Activated B cell treated with CpG ODN at 0.5 μM for 24 hours (primary cell): ENCODE measurements around the gene MGAT4B. TPM values are rescaled to one million over a fixed set of nuclear protein-coding genes. Genes with fewer than 3 reads are reported as not detected.
A peak's percentile ranks its signal among the peaks of the same experiment; 100 is the strongest.

Source experiments
- ATAC-seq: fragments of 200-7000 bp; cut with Tn5 transposase; one replicate; pipeline ENCODE4 v1.10.0; 2021; ENCODE audit warnings: low read depth, mild to moderate bottlenecking, moderate library complexity
- CTCF ChIA-PET: fragments of 350-600 bp; sonication (Branson Sonifier 250); formaldehyde crosslinking; loops from one replicate; lab custom pipeline; 2021; ENCODE audit warnings: antibody characterized with exemption; lab: Charles Lee
- POLR2A ChIA-PET: fragments of 350-600 bp; sonication (Branson Sonifier 250); formaldehyde crosslinking; loops from one replicate; lab custom pipeline; 2021; ENCODE audit warnings: antibody characterized with exemption; lab: Charles Lee
- DNase-seq: peaks from one replicate; pipeline ENCODE4 v3.0.0; 2022
- H3K27ac Mint-ChIP-seq: one replicate; pipeline ENCODE4 v1.8.0; 2020; ENCODE audit warnings: mixed read lengths
- H3K27me3 Mint-ChIP-seq: one replicate; pipeline ENCODE4 v1.8.0; 2021; ENCODE audit warnings: mixed read lengths
- H3K36me3 Mint-ChIP-seq: one replicate; pipeline ENCODE4 v1.8.0; 2021; ENCODE audit warnings: low read depth, mixed read lengths
- H3K4me1 Mint-ChIP-seq: one replicate; pipeline ENCODE4 v1.8.0; 2021; ENCODE audit warnings: mixed read lengths
- H3K4me3 Mint-ChIP-seq: one replicate; pipeline ENCODE4 v1.8.0; 2020; ENCODE audit warnings: mild to moderate bottlenecking, mixed read lengths
- H3K9me3 Mint-ChIP-seq: one replicate; pipeline ENCODE4 v1.8.0; 2020; ENCODE audit warnings: mixed read lengths
- intact Hi-C: fragments of 100-400 bp; cut with micrococcal nuclease; formaldehyde crosslinking; loops from one replicate; pipeline ENCODE4 v1.15.1; 2024
- total RNA-seq: library from RNA; stranded (reverse); gene quantifications from 2 replicates; pipeline ENCODE4 v1.2.3, GENCODE V29; 2022
- TF ChIP-seq, protein P1 (sequence below): fragments of 200-600 bp; IDR thresholded peaks from one replicate; pipeline ENCODE4 v1.8.0; 2022; ENCODE audit warnings: antibody characterized with exemption, mild to moderate bottlenecking

The MGAT4B gene
- total RNA-seq, 1 donor from 2014 or later = 85.3 TPM

DNA sequence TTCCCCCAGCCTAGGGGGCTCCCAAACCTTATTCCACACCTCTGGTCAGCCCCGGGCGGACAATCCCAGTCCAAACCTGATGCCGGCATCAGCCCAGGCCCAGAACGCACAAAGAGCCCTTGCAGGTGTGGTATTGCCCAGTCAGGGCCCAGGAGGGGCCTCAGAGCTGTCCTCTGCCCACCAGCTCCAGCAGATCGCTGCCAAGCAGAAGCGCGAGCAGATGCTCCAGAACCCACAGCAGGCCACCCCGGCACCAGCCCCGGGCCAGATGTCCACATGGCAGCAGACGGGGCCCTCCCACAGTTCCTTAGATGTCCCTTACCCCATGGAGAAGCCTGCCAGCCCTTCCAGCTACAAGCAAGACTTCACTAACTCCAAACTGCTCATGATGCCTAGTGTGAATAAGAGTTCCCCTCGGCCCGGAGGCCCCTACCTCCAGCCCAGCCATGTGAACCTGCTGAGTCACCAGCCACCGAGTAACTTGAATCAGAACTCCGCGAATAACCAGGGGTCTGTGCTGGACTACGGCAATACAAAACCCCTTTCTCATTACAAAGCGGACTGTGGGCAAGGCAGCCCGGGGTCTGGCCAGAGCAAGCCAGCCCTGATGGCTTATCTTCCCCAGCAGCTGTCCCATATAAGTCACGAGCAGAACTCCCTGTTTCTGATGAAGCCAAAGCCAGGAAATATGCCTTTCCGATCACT, 40.5 kb downstream of the MGAT4B start:
- ATAC-seq (no peak), DNase-seq (no peak)
- Mint-ChIP-seq H3K9me3 (no peaks in the 10 kb centered on the region), H3K27me3 (no peaks in the 10 kb centered on the region), H3K27ac (no peak overlapping the region), H3K4me3 (no peak overlapping the region), H3K4me1 (peaks cover 33% of the 10 kb centered on the region), H3K36me3 (peaks cover 56% of the 10 kb centered on the region)
- intact Hi-C loops = no loop called here
- CTCF ChIA-PET = interaction anchor here (1.1 to 1.6 kb wide), 2 partner anchors 36 to 61 kb away, joined by 3 read pairs; no protein-coding TSS in a partner anchor
- POLR2A ChIA-PET = interaction anchor here (0.7 kb wide), 1 partner anchor 86 kb away, joined by 3 read pairs; no protein-coding TSS in a partner anchor
- TF ChIP-seq, protein P1, sequence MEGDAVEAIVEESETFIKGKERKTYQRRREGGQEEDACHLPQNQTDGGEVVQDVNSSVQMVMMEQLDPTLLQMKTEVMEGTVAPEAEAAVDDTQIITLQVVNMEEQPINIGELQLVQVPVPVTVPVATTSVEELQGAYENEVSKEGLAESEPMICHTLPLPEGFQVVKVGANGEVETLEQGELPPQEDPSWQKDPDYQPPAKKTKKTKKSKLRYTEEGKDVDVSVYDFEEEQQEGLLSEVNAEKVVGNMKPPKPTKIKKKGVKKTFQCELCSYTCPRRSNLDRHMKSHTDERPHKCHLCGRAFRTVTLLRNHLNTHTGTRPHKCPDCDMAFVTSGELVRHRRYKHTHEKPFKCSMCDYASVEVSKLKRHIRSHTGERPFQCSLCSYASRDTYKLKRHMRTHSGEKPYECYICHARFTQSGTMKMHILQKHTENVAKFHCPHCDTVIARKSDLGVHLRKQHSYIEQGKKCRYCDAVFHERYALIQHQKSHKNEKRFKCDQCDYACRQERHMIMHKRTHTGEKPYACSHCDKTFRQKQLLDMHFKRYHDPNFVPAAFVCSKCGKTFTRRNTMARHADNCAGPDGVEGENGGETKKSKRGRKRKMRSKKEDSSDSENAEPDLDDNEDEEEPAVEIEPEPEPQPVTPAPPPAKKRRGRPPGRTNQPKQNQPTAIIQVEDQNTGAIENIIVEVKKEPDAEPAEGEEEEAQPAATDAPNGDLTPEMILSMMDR = no peak

DNA sequence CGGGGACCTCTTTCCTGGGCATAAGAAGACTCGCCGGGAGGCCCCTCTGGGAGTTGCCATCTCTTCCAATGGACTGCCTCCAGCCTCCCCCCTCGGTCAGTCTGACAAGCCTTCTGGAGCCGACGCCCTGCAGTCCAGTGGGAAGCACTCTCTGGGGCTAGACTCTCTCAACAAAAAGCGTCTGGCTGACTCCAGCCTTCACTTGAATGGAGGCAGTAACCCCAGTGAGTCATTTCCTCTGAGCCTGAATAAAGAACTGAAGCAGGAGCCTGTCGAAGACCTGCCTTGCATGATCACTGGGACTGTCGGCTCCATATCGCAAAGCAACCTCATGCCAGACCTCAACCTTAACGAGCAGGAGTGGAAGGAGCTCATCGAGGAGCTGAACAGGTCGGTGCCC, 41.3 kb downstream of the MGAT4B start:
- Mint-ChIP-seq H3K4me1 (peaks cover 36% of the 10 kb centered on the region), H3K9me3 (no peaks in the 10 kb centered on the region), H3K27ac (no peak overlapping the region), H3K27me3 (no peaks in the 10 kb centered on the region), H3K36me3 (peaks cover 48% of the 10 kb centered on the region), H3K4me3 (no peak overlapping the region)
- TF ChIP-seq, protein P1 = no peak
- ChIA-PET CTCF (no interaction called here), POLR2A (no interaction called here)
- intact Hi-C loops = no loop called here
- ATAC-seq (no peak), DNase-seq (no peak)

DNA sequence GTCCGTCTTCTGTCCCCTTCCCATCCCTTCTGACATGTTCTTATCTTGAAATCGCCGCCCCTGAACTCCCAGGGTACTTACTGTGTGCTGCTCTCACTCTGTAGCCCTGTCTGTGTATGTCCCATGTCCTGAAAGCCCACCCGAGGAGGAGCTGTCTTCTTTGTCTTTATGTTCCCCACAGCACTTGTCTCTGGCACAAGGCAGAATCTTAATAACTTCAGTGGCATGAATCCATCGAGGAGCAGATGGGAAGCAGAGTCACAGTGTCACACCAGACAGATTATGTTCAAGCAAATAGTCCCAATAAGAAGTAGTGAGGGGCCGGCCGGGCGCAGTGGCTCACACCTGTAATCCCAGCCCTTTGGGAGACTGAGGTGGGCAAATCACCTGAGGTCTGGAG, 42.6 kb downstream of the MGAT4B start:
- POLR2A ChIA-PET = no interaction called here
- TF ChIP-seq, protein P1 = no peak
- Mint-ChIP-seq H3K4me3 (no peak overlapping the region), H3K27ac (no peak overlapping the region), H3K27me3 (no peaks in the 10 kb centered on the region), H3K9me3 (no peaks in the 10 kb centered on the region), H3K4me1 (peaks cover 49% of the 10 kb centered on the region), H3K36me3 (peaks cover 45% of the 10 kb centered on the region)
- CTCF ChIA-PET = interaction anchor here (1.2 to 1.6 kb wide), 3 partner anchors 32 to 40 kb away, joined by 4 to 9 read pairs (median 6); partner anchors contain the start of gene MAML1
- no peak for ATAC-seq
- intact Hi-C loops = no loop called here
- no peak for DNase-seq

DNA sequence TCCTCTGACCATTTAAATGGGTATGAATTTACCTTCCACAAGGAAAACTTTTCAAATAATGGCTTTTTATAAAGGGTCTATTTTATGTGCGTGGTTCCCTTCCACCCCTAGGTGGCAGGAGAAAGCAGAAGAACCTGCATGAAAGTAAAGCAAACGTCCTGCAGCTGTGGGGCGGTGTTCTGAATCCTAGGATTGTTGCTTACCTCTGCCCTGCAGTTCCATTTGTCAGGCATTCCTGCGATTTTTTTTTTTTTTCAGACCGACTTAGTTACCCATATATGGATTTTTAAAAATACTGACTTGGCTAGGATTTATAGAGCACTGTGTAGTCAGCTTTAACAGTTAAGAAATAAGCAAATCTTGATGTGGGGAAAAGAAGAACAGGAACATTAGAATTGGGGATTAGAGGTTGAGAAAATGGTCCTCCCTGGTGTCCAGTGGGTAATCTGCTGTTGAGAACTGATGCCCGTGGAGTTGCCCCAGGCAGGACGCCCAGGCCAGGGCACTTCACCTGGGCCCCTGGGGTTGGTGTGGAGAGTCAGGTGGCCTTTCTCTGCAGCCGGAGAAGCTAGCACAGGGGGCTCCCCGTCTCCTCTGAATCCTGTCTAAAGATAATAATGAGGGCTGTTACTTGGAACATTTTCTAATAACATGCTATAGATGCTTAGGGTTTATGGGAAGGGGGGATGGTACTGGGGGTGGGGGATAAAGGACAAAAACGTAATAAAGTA, 43.3 kb downstream of the MGAT4B start:
- peak; percentile 71 for ATAC-seq

More for the DNA sequence above, 43.3 kb downstream of the MGAT4B start:
- ChIA-PET POLR2A (interaction anchor here (1.1 to 2.4 kb wide), 2 partner anchors 31 to 62 kb away, joined by 3 to 9 read pairs; partner anchors contain the start of gene MAML1), CTCF (interaction anchor here (1.0 to 2.4 kb wide), 15 partner anchors 8 to 552 kb away, joined by 3 to 11 read pairs (median 5); partner anchors contain the start of genes LTC4S and MAML1)
- H3K4me1 Mint-ChIP-seq = peaks cover 51% of the 10 kb centered on the region
- intact Hi-C loops = loop anchor here (1.0 to 2.0 kb wide), 7 partner anchors 31 to 327 kb away; partner anchors contain the start of genes MAML1, MRNIP and SQSTM1
- peaks cover 41% of the 10 kb centered on the region for H3K36me3 Mint-ChIP-seq
- H3K27me3 Mint-ChIP-seq = no peaks in the 10 kb centered on the region
- H3K4me3 Mint-ChIP-seq = no peak overlapping the region
- no peak for DNase-seq
- TF ChIP-seq, protein P1 = peak; percentile 74
- H3K27ac Mint-ChIP-seq = no peak overlapping the region
- no peaks in the 10 kb centered on the region for H3K9me3 Mint-ChIP-seq
